ENCODE data around the gene HHAT. TPM values are rescaled to one million over a fixed set of nuclear protein-coding genes. Genes with fewer than 3 reads are reported as not detected.

HHAT gene
- total RNA-seq, 4 donors from 2014 or later: 3.4 to 5.2 (median 4.0) TPM

- Histone ChIP-seq H3K9me3 (no peaks in the 10 kb centered on the region), H3K4me3 (no peak overlapping the region), H3K27me3 (no peaks in the 10 kb centered on the region), H3K4me1 (no peaks in the 10 kb centered on the region), H3K36me3 (no peaks in the 10 kb centered on the region), H3K27ac (no peak overlapping the region)
- 40 to 94% methylated on average over 1 to 3 of the region's 3 CpGs for WGBS, 2 donors
- TF ChIP-seq POLR2A (IDR thresholded peaks at IDR 0.05) (no peak), CTCF (IDR thresholded peaks at IDR 0.05) (no peak)
- DNase-seq: no peak
- intact Hi-C loops (cut with DNase I): no loop called here
These were observed 345.4 kb downstream of the HHAT start for GRCh38 chr1:210674151-210674550.

GRCh38 chr1:210676539-210676938 is 347.8 kb downstream of the HHAT start:
- Histone ChIP-seq H3K36me3 (peaks cover 0 to 4% (median 0%) of the 10 kb centered on the region in 3 donors), H3K4me3 (no peak overlapping the region), H3K9me3 (no peaks in the 10 kb centered on the region), H3K27ac (no peak overlapping the region), H3K27me3 (no peaks in the 10 kb centered on the region), H3K4me1 (no peaks in the 10 kb centered on the region)
- intact Hi-C loops (cut with DNase I): no loop called here
- TF ChIP-seq POLR2A (IDR thresholded peaks at IDR 0.05) (no peak), CTCF (IDR thresholded peaks at IDR 0.05) (no peak)
- 89 to 93% methylated on average over 3 of the region's 3 CpGs for WGBS, 2 donors
- DNase-seq: no peak

- DNase-seq: no peak
- no peak overlapping the region for H3K27ac ChIP-seq
These were observed 348.8 kb downstream of the HHAT start for GRCh38 chr1:210677533-210677932.

GRCh38 chr1:210678306-210678705 is 349.6 kb downstream of the HHAT start:
- Histone ChIP-seq H3K9me3 (no peaks in the 10 kb centered on the region), H3K36me3 (peaks cover 0 to 4% (median 0%) of the 10 kb centered on the region in 3 donors), H3K4me1 (no peaks in the 10 kb centered on the region), H3K4me3 (no peak overlapping the region), H3K27me3 (no peaks in the 10 kb centered on the region), H3K27ac (no peak overlapping the region)
- DNase-seq: no peak
- intact Hi-C loops (cut with DNase I): no loop called here
- no peak for TF ChIP-seq CTCF (IDR thresholded peaks at IDR 0.05)
- TF ChIP-seq POLR2A (IDR thresholded peaks at IDR 0.05): no peak
- WGBS, 2 donors: 74 to 82% methylated on average over 3 of the region's 3 CpGs

More at GRCh38 chr1:210677533-210677932, 348.8 kb downstream of the HHAT start:
- intact Hi-C loops (cut with DNase I): no loop called here
- no peak overlapping the region for H3K4me3 ChIP-seq
- H3K4me1 ChIP-seq: no peaks in the 10 kb centered on the region
- no peaks in the 10 kb centered on the region for H3K9me3 ChIP-seq
- WGBS, 2 donors: 79 to 87% methylated on average over 4 of the region's 4 CpGs
- H3K36me3 ChIP-seq: peaks cover 0 to 4% (median 0%) of the 10 kb centered on the region in 3 donors
- TF ChIP-seq CTCF (IDR thresholded peaks at IDR 0.05) (no peak), POLR2A (IDR thresholded peaks at IDR 0.05) (no peak)
- H3K27me3 ChIP-seq: no peaks in the 10 kb centered on the region

- Histone ChIP-seq H3K27me3 (no peaks in the 10 kb centered on the region), H3K27ac (no peak overlapping the region), H3K9me3 (no peaks in the 10 kb centered on the region), H3K4me3 (no peak overlapping the region), H3K36me3 (peaks cover 0 to 4% (median 0%) of the 10 kb centered on the region in 3 donors), H3K4me1 (no peaks in the 10 kb centered on the region)
- intact Hi-C loops (cut with DNase I): no loop called here
- 84 to 87% methylated on average over 3 to 4 of the region's 7 CpGs for WGBS, 2 donors
- TF ChIP-seq CTCF (IDR thresholded peaks at IDR 0.05): no peak
- TF ChIP-seq POLR2A (IDR thresholded peaks at IDR 0.05): no peak
- DNase-seq: no peak
These were observed 352.5 kb downstream of the HHAT start for GRCh38 chr1:210681158-210681557.

All from esophagus squamous epithelium (tissue), 5 donors.